HG03025 (cell line): ENCODE measurements around the gene L3MBTL1.
A peak's percentile ranks its signal among the peaks of the same experiment; 100 is the strongest.
"Not testable (repeated sequence)": the region's sequence is repeated elsewhere in the genome, so short reads cannot be mapped to it uniquely, and the experiment has no call there.

ENCODE experiments used
- ATAC-seq: cut with Tn5 transposase; IDR thresholded peaks from one replicate; pipeline ENCODE4 v1.9.1; 2021; ENCODE audit warnings: mild to moderate bottlenecking, moderate library complexity; ENCODE audit not compliant: unreplicated experiment, low FRiP score

L3MBTL1 gene

DNA sequence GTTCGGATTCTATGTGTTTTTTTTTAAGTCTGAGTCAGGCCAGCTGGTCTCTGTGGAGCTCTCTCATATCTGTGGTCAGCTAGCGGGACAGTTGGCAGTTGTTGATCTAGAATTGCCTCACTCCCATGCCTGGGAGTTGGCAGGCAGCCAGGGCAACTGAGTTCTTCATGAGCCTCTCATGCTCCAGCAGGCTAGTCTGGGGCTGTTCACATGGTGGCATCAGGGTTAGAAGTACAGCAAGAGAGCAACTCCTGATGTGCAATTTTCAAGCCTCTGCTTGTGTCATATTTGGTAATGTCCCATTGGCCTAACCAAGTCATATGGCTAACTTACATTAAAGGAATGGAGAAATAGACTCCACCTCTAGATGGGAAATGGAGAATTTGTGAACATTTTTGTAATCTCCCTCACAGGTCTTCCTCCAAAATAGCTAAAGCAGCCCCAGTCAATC is 76.5 kb downstream of the L3MBTL1 start:
- no peak for ATAC-seq

DNA sequence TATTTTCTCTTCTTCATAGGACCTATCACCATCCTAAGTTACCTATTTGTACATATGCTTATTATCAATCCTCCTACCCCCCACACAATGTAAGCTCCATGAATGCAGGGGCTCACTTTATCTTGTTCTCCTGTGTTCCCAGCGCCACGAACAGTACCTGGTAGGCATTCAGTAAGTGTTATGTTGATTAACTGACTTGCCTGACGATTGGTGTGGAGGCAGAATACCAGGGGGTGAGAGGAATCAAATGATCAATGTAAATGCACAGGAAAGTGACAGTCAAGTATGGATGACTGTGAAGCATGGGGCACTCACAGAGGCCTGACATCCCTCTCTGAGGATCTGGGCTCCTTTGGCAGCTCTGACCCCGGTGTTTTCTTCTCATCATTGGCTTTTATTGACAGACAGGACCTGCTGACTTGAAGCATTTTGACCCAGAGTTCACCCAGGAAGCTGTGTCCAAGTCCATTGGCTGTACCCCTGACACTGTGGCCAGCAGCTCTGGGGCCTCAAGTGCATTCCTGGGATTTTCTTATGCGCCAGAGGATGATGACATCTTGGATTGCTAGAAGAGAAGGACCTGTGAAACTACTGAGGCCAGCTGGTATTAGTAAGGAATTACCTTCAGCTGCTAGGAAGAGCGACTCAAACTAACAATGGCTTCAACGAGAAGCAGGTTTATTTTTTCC is 77.1 kb downstream of the L3MBTL1 start:
- ATAC-seq: no peak

- no peak for ATAC-seq
Measured at GRCh38 chr20:43586641-43587040, 79.1 kb downstream of the L3MBTL1 start.

- not testable (repeated sequence) for ATAC-seq
Measured at GRCh38 chr20:43588526-43588925, 81.0 kb downstream of the L3MBTL1 start.

- no peak for ATAC-seq
Measured at GRCh38 chr20:43590036-43590391, 82.5 kb downstream of the L3MBTL1 start.

DNA sequence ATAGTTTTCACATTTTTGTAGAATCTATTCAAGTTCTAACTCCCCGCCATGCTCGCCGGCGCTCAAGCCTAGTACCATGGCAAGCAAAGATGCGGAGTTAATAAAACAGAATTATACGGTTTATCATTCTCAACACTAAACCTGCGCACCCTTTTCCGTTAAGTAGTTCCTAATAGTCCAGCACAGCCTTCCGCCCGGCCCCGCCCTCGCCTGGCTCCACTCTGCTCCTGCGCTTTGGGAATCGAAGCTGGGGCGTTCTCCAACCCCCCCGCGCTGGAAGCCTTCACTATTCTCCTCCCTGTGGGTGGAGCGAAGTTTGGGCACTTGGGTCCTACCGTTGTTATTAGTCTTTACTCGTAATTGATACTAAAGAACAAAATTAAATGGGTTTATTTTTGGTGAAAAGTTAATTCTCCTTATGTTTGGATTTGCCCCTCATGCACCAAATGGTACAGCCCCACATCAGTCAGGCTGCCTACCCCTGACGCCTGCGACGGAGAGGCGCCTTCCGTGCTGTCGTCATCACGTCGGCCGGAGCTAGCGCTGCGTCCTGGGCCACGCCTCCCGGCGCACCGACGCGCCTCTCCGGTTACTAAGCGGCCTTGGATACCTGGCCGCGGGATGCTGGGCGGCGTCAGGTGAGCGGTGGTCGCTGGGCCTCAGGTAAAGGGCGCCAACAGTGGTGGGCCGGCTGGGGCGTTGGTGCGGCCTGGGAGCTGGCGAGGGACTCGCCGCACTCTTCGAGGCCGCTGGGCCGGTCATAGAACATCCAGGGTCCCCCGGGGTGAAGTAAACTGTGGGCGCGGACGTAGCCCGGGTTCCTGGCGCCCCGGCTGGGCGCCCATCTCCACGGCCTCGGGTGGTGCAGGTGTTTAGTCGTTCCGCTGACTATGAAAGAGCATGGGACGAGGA is 83.2 kb downstream of the L3MBTL1 start, which contains the start of gene IFT52:
Gene IFT52 (plus strand): TSS at position 546 of the 912 bp plus-strand sequence. CDS start 3,762 bp downstream, outside the sequence.
- peak; percentile 97 for ATAC-seq
